SH-SY5Y (cell line): ENCODE results near the gene CUEDC2.

ENCODE experiments used
- GATA2 ChIP-seq: IDR thresholded peaks from 2 replicates; pipeline ENCODE4 v1.6.1; 2011; ENCODE audit warnings: mild to moderate bottlenecking, low read depth, low read length
- GATA3 ChIP-seq: IDR thresholded peaks from 2 replicates; pipeline ENCODE4 v1.6.1; 2011; ENCODE audit warnings: low read depth, mild to moderate bottlenecking, low read length, moderate library complexity

GRCh38 chr10:102421757-102422512 is 10.4 kb downstream of the CUEDC2 start:
- TF ChIP-seq GATA2 (no peak), GATA3 (no peak)
